DOHH2 (cell line): ENCODE measurements around the gene ARL4C.

Experiments used
- EZH2phosphoT487 ChIP-seq: fragments of 200-600 bp; sonication (generic); IDR thresholded peaks from 2 replicates; pipeline ENCODE4 v1.6.1; 2017; ENCODE audit warnings: borderline replicate concordance, mild to moderate bottlenecking, antibody characterized with exemption, low read length, moderate library complexity, mixed read lengths
- TF ChIP-seq, protein P1 (sequence below): fragments of 200-600 bp; sonication (generic); IDR thresholded peaks from one replicate; pipeline ENCODE4 v1.5.1; 2014; ENCODE audit warnings: antibody characterized with exemption, mild to moderate bottlenecking, low read depth, low read length; ENCODE audit not compliant: poor library complexity, severe bottlenecking

DNA sequence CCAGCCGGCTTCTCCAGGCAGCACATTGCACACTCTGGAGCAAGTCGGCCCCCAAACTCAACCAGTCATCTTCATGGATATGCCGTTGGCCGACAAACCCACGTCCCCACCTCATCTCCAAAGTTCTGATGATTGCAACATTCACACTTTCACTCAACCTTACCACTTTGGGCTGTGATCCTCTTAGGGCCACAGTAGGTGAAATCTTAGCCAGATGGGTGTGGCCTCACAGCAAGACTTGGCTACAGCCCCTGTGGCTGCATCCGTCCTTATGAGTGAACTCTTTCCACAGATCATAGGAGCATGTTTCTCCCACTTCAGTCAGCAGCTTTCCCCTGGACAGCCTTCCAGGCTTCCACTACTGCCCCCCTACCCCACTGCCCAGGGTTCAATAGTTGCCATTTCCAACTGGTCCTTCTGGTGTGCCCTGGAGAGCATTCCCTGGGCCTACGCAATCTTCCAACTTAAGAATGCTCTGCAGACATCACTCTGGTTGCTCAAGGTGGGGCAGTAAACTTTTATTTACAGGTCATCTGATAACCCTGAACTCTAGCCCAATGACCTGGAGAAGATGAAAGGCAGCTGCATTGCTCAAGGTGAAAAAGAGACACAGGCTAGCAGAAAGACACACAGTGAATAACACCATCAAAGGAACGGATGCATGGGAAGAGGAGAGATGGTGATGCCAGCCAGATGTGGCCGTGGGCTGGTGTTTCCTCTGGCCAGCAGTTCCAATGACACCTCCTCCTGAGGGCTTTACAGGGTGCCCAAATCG, 34.5 kb downstream of the ARL4C start:
- TF ChIP-seq, protein P1, sequence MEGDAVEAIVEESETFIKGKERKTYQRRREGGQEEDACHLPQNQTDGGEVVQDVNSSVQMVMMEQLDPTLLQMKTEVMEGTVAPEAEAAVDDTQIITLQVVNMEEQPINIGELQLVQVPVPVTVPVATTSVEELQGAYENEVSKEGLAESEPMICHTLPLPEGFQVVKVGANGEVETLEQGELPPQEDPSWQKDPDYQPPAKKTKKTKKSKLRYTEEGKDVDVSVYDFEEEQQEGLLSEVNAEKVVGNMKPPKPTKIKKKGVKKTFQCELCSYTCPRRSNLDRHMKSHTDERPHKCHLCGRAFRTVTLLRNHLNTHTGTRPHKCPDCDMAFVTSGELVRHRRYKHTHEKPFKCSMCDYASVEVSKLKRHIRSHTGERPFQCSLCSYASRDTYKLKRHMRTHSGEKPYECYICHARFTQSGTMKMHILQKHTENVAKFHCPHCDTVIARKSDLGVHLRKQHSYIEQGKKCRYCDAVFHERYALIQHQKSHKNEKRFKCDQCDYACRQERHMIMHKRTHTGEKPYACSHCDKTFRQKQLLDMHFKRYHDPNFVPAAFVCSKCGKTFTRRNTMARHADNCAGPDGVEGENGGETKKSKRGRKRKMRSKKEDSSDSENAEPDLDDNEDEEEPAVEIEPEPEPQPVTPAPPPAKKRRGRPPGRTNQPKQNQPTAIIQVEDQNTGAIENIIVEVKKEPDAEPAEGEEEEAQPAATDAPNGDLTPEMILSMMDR: no peak
- no peak for TF ChIP-seq EZH2phosphoT487
